Activated T-helper 17 cell treated with anti-CD3 and anti-CD28 coated beads, Interleukin-2, amount 50 U/mL, for 72 hours (primary cell): Measurements from ENCODE around the gene PRCC. TPM values are rescaled to one million over a fixed set of nuclear protein-coding genes. Genes with fewer than 3 reads are reported as not detected.
"Not testable (repeated sequence)": the region's sequence is repeated elsewhere in the genome, so short reads cannot be mapped to it uniquely, and the experiment has no call there.

Experiments used
- ATAC-seq: fragments of 150-1000 bp; cut with Tn5 transposase; replicated peaks from 2 replicates; pipeline ENCODE4 v1.10.0; 2021; ENCODE audit warnings: mild to moderate bottlenecking, moderate library complexity
- H3K27ac Mint-ChIP-seq: one replicate; pipeline ENCODE4 v1.8.0; 2022; ENCODE audit warnings: mixed read lengths
- H3K27me3 Mint-ChIP-seq: one replicate; pipeline ENCODE4 v1.8.0; 2022; ENCODE audit warnings: mixed read lengths
- H3K36me3 Mint-ChIP-seq: one replicate; pipeline ENCODE4 v1.8.0; 2022; ENCODE audit warnings: low read depth, mild to moderate bottlenecking, mixed read lengths
- H3K4me1 Mint-ChIP-seq: one replicate; pipeline ENCODE4 v1.8.0; 2022; ENCODE audit warnings: mixed read lengths
- H3K4me3 Mint-ChIP-seq: one replicate; pipeline ENCODE4 v1.8.0; 2022; ENCODE audit warnings: mild to moderate bottlenecking, mixed read lengths
- H3K9me3 Mint-ChIP-seq: one replicate; pipeline ENCODE4 v1.8.0; 2022; ENCODE audit warnings: mixed read lengths
- total RNA-seq, 2 donors: library from RNA; stranded (reverse); gene quantifications; one replicate each; pipeline ENCODE4 v1.2.3, GENCODE V29; 2022

Gene PRCC
- total RNA-seq, 2 donors from 2014 or later = 54.0 to 76.7 TPM

DNA sequence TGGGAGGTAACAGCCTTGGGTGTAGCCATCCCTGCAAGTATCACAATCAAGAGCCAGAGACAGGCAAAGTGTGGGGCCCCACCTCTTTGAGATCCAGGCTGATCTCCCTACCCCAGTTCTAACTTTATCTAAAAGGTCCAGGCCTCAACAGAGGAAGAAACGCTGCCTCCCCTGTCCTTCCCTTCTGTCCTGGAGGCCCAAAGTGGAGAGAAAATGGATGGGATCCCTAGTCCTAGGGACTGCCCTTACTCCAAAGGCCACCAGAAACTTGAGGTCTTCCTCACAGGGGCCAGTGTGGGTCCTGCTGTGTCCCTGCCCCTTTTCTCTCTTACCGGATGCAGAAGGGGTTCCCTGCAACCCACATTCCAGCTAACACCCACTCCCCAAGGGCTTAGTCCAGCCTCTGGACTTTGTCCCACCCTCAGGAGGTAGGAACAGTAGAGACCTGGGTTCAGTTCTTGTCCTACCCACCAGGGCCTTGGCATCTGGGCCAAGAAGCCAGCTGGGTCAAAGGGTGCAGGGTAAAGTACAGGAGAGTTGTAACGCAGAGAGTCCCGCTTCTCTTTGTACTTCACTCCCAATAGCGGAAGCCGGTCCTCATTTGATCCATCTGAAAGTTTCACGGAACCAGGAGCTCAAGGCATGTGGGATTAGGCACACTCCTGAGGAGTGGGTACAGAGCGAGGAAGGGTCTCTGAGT is 17.8 kb upstream of the PRCC start:
- peak overlapping the region; percentile 97 for H3K27ac Mint-ChIP-seq
- H3K4me3 Mint-ChIP-seq = peak overlapping the region; percentile 97
- H3K4me1 Mint-ChIP-seq = peaks cover 15% of the 10 kb centered on the region
- no peaks in the 10 kb centered on the region for H3K9me3 Mint-ChIP-seq
- no peaks in the 10 kb centered on the region for H3K27me3 Mint-ChIP-seq
- ATAC-seq = no peak
- peaks cover 67% of the 10 kb centered on the region for H3K36me3 Mint-ChIP-seq

DNA sequence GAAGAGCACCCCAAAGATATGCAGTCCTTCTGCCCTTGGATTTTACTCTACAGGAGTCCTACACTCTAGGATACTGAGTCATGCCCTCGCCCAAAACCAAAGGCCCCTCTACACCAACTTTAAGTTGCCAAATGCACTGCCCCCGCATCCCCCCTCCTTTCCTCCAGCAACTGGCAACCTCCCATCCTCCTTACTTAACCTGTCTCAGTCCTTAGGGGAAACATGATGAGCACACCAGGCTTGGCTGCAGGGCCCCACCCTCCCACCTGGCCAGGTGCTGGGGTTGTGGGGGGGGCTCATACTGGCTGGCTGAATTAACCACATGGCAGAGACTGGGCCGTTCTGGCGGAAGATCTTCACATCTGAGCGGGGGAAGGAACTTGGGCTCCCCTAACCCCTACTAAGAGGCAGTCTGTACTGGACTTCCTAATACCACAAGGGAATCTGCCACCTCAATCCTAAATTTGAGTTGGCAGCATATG is 17.1 kb upstream of the PRCC start:
- peak overlapping the region; percentile 97 for H3K27ac Mint-ChIP-seq
- no peaks in the 10 kb centered on the region for H3K9me3 Mint-ChIP-seq
- H3K36me3 Mint-ChIP-seq = peaks cover 61% of the 10 kb centered on the region
- peak overlapping the region; percentile 97 for H3K4me3 Mint-ChIP-seq
- H3K27me3 Mint-ChIP-seq = no peaks in the 10 kb centered on the region
- peaks cover 15% of the 10 kb centered on the region for H3K4me1 Mint-ChIP-seq
- peak; percentile 38 for ATAC-seq

DNA sequence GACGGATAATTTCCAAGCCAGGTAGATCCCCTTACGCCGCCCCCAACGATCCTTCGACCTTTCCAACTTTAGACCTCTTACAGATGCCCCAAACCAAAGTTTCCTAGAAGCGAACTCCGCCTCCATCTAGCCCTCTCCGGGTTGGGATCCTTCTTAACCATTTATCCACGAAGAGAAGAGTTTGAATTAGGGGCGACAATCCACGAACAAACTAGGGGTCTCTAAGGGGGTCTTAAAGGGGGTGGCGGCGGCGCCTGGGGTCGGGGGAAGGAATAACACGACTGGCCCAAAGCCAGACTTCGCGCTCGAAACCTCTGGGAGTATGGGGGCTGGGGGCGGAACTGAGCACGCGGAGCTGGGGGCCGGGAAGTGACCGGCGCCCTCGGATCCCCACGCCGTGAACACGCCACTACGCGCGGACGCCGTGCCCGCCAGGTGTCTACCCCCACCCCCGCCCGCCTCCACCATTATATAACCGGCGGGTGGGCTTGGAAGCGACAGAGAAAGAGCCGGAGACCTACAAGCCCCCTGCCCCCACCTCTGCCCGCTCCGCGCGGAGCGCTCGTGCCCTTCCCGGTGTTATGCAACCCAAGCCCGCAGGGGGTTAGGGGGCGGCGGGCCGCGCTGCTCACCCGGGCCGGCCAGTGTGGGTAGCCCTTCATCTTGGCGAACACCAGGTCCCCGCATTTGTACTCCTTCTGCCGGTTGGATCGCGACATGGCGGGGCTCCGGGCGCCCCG is 16.5 kb upstream of the PRCC start:
- Mint-ChIP-seq H3K9me3 (no peaks in the 10 kb centered on the region), H3K36me3 (peaks cover 54% of the 10 kb centered on the region), H3K4me3 (peak overlapping the region; percentile 97), H3K4me1 (peaks cover 8% of the 10 kb centered on the region), H3K27me3 (no peaks in the 10 kb centered on the region), H3K27ac (peak overlapping the region; percentile 97)
- ATAC-seq = peak; percentile 20

- Mint-ChIP-seq H3K27ac (peak within 1 kb of the TSS; percentile 97), H3K27me3 (no peaks in the 10 kb centered on the region), H3K4me1 (peaks cover 4% of the 10 kb centered on the region), H3K4me3 (peak within 1 kb of the TSS; percentile 97), H3K36me3 (peaks cover 49% of the 10 kb centered on the region), H3K9me3 (no peaks in the 10 kb centered on the region)
- no peak for ATAC-seq
Observed at GRCh38 chr1:156751451-156751756, 15.9 kb upstream of the PRCC start, which contains the start of gene HDGF. TSS of gene HDGF (minus strand) at chr1:156751675. CDS start at chr1:156751429, 246 bp downstream.

DNA sequence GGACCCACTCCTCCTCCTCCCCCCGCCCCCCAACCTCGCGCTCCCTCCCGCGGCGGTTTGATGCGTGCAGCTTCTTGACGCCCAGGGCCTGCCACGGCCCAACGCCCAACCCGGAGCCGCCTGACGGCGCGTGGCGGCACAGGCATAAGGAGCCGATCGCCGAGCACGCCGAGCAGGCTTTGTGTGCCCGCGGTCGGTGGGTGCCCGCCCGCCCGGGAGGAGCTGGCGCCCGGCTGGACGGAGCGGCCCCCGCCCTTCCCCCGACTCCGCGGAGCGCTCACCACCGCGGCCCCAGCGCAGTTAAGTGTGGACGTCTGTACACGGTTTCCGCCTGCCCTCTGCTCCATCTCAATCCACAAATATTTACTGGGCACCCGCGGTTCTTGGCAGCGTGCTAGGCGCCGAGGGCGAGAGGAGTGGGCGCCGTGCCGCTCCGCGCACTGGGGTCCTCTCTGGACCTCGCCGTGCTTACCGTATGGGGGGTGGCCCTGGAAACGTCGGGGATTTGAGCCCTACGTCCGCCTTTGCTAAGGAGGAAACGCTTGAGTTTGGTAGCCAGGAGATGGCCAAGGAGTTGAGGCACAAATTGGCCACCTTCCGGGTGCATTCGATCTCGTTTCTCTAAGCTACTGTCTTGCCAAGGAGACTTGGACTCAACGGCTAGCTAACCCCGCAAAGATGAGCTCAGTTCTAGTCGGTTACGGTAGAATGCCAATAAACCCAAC is 15.4 kb upstream of the PRCC start:
- peak overlapping the region; percentile 89 for H3K27ac Mint-ChIP-seq
- no peaks in the 10 kb centered on the region for H3K27me3 Mint-ChIP-seq
- peak overlapping the region; percentile 97 for H3K4me3 Mint-ChIP-seq
- peak; percentile 78 for ATAC-seq
- peaks cover 44% of the 10 kb centered on the region for H3K36me3 Mint-ChIP-seq
- H3K4me1 Mint-ChIP-seq = peaks cover 4% of the 10 kb centered on the region
- no peaks in the 10 kb centered on the region for H3K9me3 Mint-ChIP-seq

DNA sequence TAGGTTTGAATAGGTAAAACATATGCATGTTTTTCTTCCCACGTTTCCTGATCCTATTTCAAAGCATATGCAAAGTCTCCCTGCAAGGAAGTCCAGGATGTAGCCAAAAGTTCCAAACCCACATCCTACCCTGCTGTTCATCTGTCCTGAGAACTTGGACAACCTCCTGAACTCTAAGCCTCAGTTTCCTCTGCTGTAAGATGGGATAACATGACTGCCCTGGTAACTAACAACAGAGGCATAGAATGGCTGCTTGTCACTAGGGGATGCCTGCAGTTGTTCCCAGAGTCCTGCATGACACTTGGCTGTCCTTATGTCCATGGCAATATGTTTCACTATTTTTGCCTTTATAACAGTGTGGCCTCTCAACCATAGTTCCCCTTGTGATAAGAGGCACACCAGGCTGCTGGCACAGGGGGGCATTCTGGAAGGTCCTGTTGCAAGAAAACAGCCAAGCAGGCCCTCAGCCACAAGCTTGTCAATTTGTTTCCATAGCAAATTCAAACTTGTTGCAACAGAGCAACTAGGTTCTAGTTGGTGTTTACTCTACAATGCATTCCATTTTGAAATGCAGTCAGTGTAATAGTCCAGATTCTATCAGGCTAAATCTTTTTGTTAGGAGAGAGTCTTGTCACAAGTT is 14.4 kb upstream of the PRCC start:
- peak overlapping the region; percentile 97 for H3K4me3 Mint-ChIP-seq
- H3K9me3 Mint-ChIP-seq = no peaks in the 10 kb centered on the region
- peaks cover 4% of the 10 kb centered on the region for H3K4me1 Mint-ChIP-seq
- H3K27me3 Mint-ChIP-seq = no peaks in the 10 kb centered on the region
- peaks cover 34% of the 10 kb centered on the region for H3K36me3 Mint-ChIP-seq
- H3K27ac Mint-ChIP-seq = peak overlapping the region; percentile 14
- ATAC-seq = no peak

GRCh38 chr1:156754219-156754618 is 13.1 kb upstream of the PRCC start:
- peaks cover 21% of the 10 kb centered on the region for H3K36me3 Mint-ChIP-seq
- H3K27me3 Mint-ChIP-seq = no peaks in the 10 kb centered on the region
- no peaks in the 10 kb centered on the region for H3K9me3 Mint-ChIP-seq
- peaks cover 4% of the 10 kb centered on the region for H3K4me1 Mint-ChIP-seq
- no peak overlapping the region for H3K4me3 Mint-ChIP-seq
- no peak for ATAC-seq
- no peak overlapping the region for H3K27ac Mint-ChIP-seq

GRCh38 chr1:156755527-156755950 is 11.8 kb upstream of the PRCC start:
- H3K9me3 Mint-ChIP-seq = no peaks in the 10 kb centered on the region
- no peak overlapping the region for H3K27ac Mint-ChIP-seq
- no peaks in the 10 kb centered on the region for H3K27me3 Mint-ChIP-seq
- no peak for ATAC-seq
- H3K4me3 Mint-ChIP-seq = no peak overlapping the region
- peaks cover 4% of the 10 kb centered on the region for H3K4me1 Mint-ChIP-seq
- H3K36me3 Mint-ChIP-seq = peaks cover 8% of the 10 kb centered on the region

- Mint-ChIP-seq H3K4me3 (no peak overlapping the region), H3K36me3 (peaks cover 4% of the 10 kb centered on the region), H3K27me3 (no peaks in the 10 kb centered on the region), H3K27ac (no peak overlapping the region), H3K4me1 (peaks cover 4% of the 10 kb centered on the region), H3K9me3 (no peaks in the 10 kb centered on the region)
- ATAC-seq = no peak
Observed at GRCh38 chr1:156756355-156756754, 11.0 kb upstream of the PRCC start.

- ATAC-seq, H3K9me3 Mint-ChIP-seq, H3K4me1 Mint-ChIP-seq, H3K27ac Mint-ChIP-seq, H3K36me3 Mint-ChIP-seq, H3K4me3 Mint-ChIP-seq, H3K27me3 Mint-ChIP-seq: not testable (repeated sequence)
Observed at GRCh38 chr1:156757572-156758253, 9.6 kb upstream of the PRCC start.

GRCh38 chr1:156760092-156760795 is 7.1 kb upstream of the PRCC start:
- Mint-ChIP-seq H3K9me3 (no peaks in the 10 kb centered on the region), H3K4me1 (no peaks in the 10 kb centered on the region), H3K36me3 (no peaks in the 10 kb centered on the region), H3K27ac (no peak overlapping the region), H3K4me3 (no peak overlapping the region), H3K27me3 (no peaks in the 10 kb centered on the region)
- ATAC-seq = no peak

DNA sequence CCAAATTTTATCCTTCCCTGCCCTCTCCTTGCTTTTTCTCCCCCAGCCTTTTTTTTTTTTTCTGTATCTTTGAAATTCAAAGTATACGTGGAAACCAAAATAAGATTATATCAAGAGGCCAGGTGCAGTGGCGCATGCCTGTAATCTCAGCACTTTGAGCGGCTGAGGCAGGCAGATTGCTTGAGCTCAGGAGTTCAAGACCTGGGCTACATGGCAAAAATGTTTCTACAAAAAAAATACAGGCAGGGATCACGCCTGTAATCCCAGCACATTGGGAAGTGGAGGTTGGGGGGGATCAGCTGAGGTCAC is 6.6 kb upstream of the PRCC start:
- ATAC-seq = no peak

DNA sequence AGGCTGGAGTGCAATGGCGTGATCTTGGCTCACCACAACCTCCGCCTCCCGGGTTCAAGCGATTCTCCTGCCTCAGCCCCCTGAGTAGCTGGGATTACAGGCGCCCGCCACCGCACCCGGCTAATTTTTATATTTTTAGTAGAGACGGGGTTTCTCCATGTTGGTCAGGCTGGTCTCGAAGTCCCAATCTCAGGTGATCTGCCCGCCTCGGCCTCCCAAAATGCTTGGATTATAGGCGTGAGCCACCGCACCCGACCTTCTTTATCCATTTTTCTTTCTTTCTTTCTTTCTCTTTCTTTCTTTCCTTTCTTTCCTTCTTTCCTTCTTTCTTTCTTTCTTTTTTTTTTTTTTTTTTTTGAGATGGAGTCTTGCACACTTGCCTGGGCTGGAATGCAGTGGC is 2.2 kb upstream of the PRCC start:
- not testable (repeated sequence) for H3K27me3 Mint-ChIP-seq, H3K9me3 Mint-ChIP-seq, ATAC-seq, H3K4me3 Mint-ChIP-seq, H3K27ac Mint-ChIP-seq
- Mint-ChIP-seq H3K36me3 (peaks cover 20% of the 10 kb centered on the region), H3K4me1 (peaks cover 20% of the 10 kb centered on the region)

More for the DNA sequence above, 6.6 kb upstream of the PRCC start:
- no peaks in the 10 kb centered on the region for H3K9me3 Mint-ChIP-seq
- no peaks in the 10 kb centered on the region for H3K36me3 Mint-ChIP-seq
- H3K27ac Mint-ChIP-seq = no peak overlapping the region
- no peaks in the 10 kb centered on the region for H3K27me3 Mint-ChIP-seq
- no peaks in the 10 kb centered on the region for H3K4me1 Mint-ChIP-seq
- no peak overlapping the region for H3K4me3 Mint-ChIP-seq
